ENCODE measurements around the gene HOXB4. TPM values are rescaled to one million over a fixed set of nuclear protein-coding genes. Genes with fewer than 3 reads are reported as not detected.
A peak's percentile ranks its signal among the peaks of the same experiment; 100 is the strongest.

HOXB4 gene
- total and polyA plus RNA-seq, 3 experiments from 2014 or later = 0.33 to 3.7 (median 3.4) TPM

DNA sequence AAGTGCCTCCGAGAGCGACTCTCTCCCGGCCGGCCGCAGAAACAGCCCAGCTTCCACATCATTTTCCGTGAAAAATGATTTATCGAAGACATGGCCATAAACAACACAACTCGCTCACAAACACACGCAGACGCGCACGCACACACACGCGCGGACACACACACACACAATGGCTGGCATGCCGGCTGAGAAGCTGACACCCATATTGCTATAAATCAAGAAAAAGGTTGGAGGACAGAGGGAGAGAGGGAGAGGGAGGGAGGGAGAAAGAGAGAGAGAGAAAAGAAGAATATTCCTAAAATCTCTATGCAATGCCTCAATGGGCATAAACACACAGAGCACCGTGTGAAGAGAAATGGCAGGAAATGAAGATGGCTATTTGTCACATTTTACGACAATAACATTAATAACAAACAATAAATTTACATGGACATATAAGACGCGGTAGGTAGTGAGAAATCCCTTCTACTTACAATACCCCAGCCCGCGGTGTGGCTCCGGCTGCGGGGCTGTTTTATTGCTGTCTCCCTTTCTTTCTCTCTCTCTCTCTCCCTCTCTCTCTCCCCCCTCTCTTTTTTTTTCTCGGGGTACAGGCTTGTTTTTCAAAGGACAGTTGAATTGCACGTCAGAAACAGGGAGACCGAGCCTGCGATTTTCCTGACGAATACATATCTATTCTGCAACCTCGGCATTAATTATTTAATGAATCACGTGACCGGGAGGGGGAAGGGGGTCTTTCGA lies 9.5 kb downstream of the HOXB4 start:
- Histone ChIP-seq H3K27me3 (ENCODE audit: insufficient read depth, low read length, poor library complexity, severe bottlenecking) (no peaks in the 10 kb centered on the region), H3K9me3 (ENCODE audit: low read length) (no peaks in the 10 kb centered on the region), H3K36me3 (ENCODE audit: insufficient read depth, low read length) (no peaks in the 10 kb centered on the region), H3K4me1 (ENCODE audit: insufficient read depth, low read length) (no peaks in the 10 kb centered on the region), H3K27ac (ENCODE audit: low read depth, low read length) (no peak overlapping the region), H3K4me3 (ENCODE audit: low read length) (no peak overlapping the region)
- peak overlapping the region in 1 of 8 donors; percentile 33 for H3K27ac Mint-ChIP-seq
- POLR2A ChIA-PET = no interaction called here
- peaks cover 0 to 10% (median 4%) of the 10 kb centered on the region in 3 donors for H3K36me3 Mint-ChIP-seq
- peak in 1 of 5 donors; percentile 8 for DNase-seq
- no peak overlapping the region for H3K4me3 Mint-ChIP-seq
- peaks cover 0 to 10% of the 10 kb centered on the region in 2 donors for H3K27me3 Mint-ChIP-seq
- CTCF ChIA-PET = interaction anchor here (1.1 to 2.0 kb wide), 3 partner anchors 11 to 217 kb away, joined by 4 read pairs; no protein-coding TSS in a partner anchor
- H3K4me1 Mint-ChIP-seq = peaks cover 0 to 3% (median 3%) of the 10 kb centered on the region in 3 donors
- H3K9me3 Mint-ChIP-seq = no peaks in the 10 kb centered on the region

DNA sequence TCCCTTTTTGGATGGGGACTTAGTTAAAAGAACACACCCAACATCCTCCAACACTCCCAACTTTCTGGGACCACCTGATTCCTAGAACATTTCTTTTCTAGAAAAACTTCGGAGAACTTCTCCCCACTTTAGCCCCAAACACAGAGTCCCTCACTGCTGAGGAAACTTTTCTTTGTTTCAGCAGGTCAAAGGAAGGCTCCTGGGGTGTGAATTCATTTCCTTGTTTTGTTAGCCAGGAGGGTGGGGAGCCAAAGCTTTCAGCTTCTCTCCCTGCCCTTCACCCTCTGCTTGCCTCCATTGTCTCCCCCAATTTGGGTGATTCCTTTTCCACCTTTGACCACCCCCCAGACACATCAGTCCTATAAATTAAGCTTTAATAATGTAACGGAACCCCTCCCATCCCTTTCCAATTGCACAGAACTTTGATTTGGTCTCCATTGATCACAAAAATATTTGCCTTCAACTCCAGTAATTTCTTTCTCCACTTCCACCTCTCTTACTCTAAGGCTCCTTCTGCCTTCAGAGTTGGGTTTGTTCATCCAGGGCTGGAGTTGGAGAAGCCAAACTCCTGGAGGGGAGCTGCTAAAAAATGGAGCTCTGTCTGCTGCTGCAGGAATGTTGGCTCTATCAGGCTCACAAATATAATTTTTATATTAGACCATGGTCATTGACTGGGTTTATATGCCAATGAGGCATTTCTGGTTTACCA lies 10.3 kb downstream of the HOXB4 start:
- POLR2A ChIA-PET = no interaction called here
- Mint-ChIP-seq H3K36me3 (peaks cover 0 to 9% (median 4%) of the 10 kb centered on the region in 3 donors), H3K4me3 (no peak overlapping the region), H3K27ac (peak overlapping the region in 1 of 8 donors; percentile 3), H3K9me3 (no peaks in the 10 kb centered on the region), H3K27me3 (peaks cover 0 to 10% of the 10 kb centered on the region in 2 donors), H3K4me1 (peaks cover 0 to 3% (median 0%) of the 10 kb centered on the region in 3 donors)
- H3K27ac ChIP-seq (ENCODE audit: low read depth, low read length) = no peak overlapping the region
- H3K9me3 ChIP-seq (ENCODE audit: low read length) = no peaks in the 10 kb centered on the region
- H3K27me3 ChIP-seq (ENCODE audit: insufficient read depth, low read length, poor library complexity, severe bottlenecking) = no peaks in the 10 kb centered on the region
- no peak for DNase-seq
- CTCF ChIA-PET = interaction anchor here (1.1 to 2.0 kb wide), 4 partner anchors 10 to 216 kb away, joined by 3 to 4 read pairs (median 4); no protein-coding TSS in a partner anchor
- no peaks in the 10 kb centered on the region for H3K36me3 ChIP-seq (ENCODE audit: insufficient read depth, low read length)
- H3K4me1 ChIP-seq (ENCODE audit: insufficient read depth, low read length) = no peaks in the 10 kb centered on the region
- no peak overlapping the region for H3K4me3 ChIP-seq (ENCODE audit: low read length)

DNA sequence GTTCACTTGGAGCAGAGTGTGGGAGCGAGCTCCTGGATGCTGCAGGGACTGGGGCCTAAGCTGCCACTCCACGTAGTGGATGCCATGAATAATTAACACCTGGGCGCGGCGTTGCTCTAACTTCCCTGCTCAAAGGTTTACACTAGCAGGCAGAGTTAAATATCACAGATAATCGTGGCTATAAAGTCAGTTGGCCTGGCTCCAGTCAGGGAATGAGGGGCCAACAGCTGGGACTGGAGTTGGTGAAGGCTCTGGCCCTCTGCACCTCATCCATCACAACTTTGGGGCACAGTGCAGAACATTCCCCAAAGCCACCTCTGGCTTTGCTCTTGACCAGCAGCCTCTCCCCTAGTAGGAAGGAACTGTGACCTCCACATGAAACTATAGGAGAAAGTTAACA lies 10.9 kb downstream of the HOXB4 start:
- no peak overlapping the region for H3K4me3 ChIP-seq (ENCODE audit: low read length)
- POLR2A ChIA-PET = no interaction called here
- Mint-ChIP-seq H3K36me3 (peaks cover 0 to 9% (median 4%) of the 10 kb centered on the region in 3 donors), H3K4me3 (no peak overlapping the region), H3K27me3 (peaks cover 0 to 10% of the 10 kb centered on the region in 2 donors), H3K4me1 (peaks cover 0 to 4% (median 4%) of the 10 kb centered on the region in 3 donors), H3K9me3 (no peaks in the 10 kb centered on the region), H3K27ac (no peak overlapping the region)
- no peaks in the 10 kb centered on the region for H3K36me3 ChIP-seq (ENCODE audit: insufficient read depth, low read length)
- CTCF ChIA-PET = interaction anchor here (1.1 to 2.0 kb wide), 3 partner anchors 9 to 75 kb away, joined by 3 to 4 read pairs (median 4); no protein-coding TSS in a partner anchor
- H3K9me3 ChIP-seq (ENCODE audit: low read length) = no peaks in the 10 kb centered on the region
- DNase-seq = peak in 1 of 5 donors; percentile 33
- H3K27ac ChIP-seq (ENCODE audit: low read depth, low read length) = no peak overlapping the region
- no peaks in the 10 kb centered on the region for H3K27me3 ChIP-seq (ENCODE audit: insufficient read depth, low read length, poor library complexity, severe bottlenecking)
- H3K4me1 ChIP-seq (ENCODE audit: insufficient read depth, low read length) = no peaks in the 10 kb centered on the region

DNA sequence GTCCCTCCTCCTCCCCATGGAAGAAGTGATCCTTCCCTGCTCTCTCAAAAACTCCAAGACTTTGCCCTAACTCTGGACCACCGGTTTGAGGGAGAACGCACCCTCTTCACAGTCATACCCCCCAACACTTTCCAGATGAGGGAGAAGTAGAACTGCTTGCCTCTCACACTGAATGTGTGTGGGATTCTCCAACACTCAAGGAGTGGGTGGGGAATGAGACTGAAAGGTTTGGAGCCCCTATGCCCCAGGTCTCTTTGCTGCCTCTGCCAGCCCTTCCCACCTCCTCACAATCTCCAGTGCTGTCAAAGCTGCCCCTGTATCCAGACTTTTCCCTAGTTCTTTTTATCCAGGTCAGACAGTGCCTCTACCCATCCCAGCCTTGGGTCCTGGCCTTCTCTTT lies 11.4 kb downstream of the HOXB4 start:
- H3K27ac ChIP-seq (ENCODE audit: low read depth, low read length) = no peak overlapping the region
- ChIA-PET CTCF (interaction anchor here (1.1 to 2.0 kb wide), 3 partner anchors 9 to 75 kb away, joined by 3 to 4 read pairs (median 4); no protein-coding TSS in a partner anchor), POLR2A (no interaction called here)
- no peak overlapping the region for H3K4me3 ChIP-seq (ENCODE audit: low read length)
- H3K27me3 ChIP-seq (ENCODE audit: insufficient read depth, low read length, poor library complexity, severe bottlenecking) = no peaks in the 10 kb centered on the region
- no peaks in the 10 kb centered on the region for H3K36me3 ChIP-seq (ENCODE audit: insufficient read depth, low read length)
- Mint-ChIP-seq H3K4me1 (peaks cover 0 to 9% (median 7%) of the 10 kb centered on the region in 3 donors), H3K9me3 (no peaks in the 10 kb centered on the region), H3K27ac (no peak overlapping the region), H3K27me3 (peaks cover 0 to 11% of the 10 kb centered on the region in 2 donors), H3K4me3 (no peak overlapping the region), H3K36me3 (peaks cover 0 to 7% (median 4%) of the 10 kb centered on the region in 3 donors)
- DNase-seq = no peak
- no peaks in the 10 kb centered on the region for H3K4me1 ChIP-seq (ENCODE audit: insufficient read depth, low read length)
- no peaks in the 10 kb centered on the region for H3K9me3 ChIP-seq (ENCODE audit: low read length)

DNA sequence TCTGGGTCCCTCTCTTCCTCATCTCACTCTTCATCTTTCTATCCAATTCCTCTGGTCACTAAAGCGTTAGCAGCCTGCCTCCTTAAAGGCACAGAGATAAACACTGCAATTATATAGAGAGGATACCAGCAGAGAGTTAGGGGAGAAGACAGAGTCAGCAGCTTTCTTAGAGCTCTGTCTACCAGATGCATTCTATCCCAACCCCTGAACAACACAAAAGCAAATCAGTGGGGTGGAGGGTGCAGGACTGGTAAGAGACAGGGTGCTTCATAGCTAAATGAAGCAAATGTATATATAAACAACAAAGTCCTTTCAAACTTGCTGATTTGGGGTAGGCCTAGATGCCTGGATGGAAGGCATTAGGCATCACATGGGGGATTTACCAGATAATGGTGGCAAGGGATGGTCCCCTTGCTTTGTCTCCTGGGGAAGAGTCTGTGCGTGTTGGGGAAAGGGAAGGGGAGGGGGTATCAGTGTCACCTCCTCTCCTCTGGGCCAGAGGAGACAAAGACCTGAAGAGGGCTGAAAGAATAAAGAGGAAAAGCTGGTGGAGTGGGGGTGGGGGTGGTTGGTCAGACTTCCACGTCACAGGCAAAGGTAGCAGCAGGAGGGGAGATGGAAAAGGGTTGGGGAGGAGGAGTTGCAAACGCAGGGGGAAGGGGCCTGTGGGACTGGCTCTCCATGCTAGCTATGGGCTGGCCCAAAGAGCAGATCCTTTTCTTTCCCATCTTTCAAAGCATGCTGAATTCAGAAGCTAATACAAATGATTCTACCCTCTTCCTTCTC lies 12.0 kb downstream of the HOXB4 start:
- Mint-ChIP-seq H3K27ac (no peak overlapping the region), H3K4me1 (peaks cover 0 to 12% (median 11%) of the 10 kb centered on the region in 3 donors), H3K9me3 (no peaks in the 10 kb centered on the region), H3K27me3 (peaks cover 0 to 14% of the 10 kb centered on the region in 2 donors), H3K4me3 (no peak overlapping the region), H3K36me3 (peaks cover 0 to 4% (median 2%) of the 10 kb centered on the region in 3 donors)
- H3K27me3 ChIP-seq (ENCODE audit: insufficient read depth, low read length, poor library complexity, severe bottlenecking) = no peaks in the 10 kb centered on the region
- CTCF ChIA-PET = no interaction called here
- no peaks in the 10 kb centered on the region for H3K4me1 ChIP-seq (ENCODE audit: insufficient read depth, low read length)
- DNase-seq = no peak
- no peaks in the 10 kb centered on the region for H3K9me3 ChIP-seq (ENCODE audit: low read length)
- POLR2A ChIA-PET = no interaction called here
- H3K36me3 ChIP-seq (ENCODE audit: insufficient read depth, low read length) = no peaks in the 10 kb centered on the region
- no peak overlapping the region for H3K27ac ChIP-seq (ENCODE audit: low read depth, low read length)
- H3K4me3 ChIP-seq (ENCODE audit: low read length) = no peak overlapping the region

DNA sequence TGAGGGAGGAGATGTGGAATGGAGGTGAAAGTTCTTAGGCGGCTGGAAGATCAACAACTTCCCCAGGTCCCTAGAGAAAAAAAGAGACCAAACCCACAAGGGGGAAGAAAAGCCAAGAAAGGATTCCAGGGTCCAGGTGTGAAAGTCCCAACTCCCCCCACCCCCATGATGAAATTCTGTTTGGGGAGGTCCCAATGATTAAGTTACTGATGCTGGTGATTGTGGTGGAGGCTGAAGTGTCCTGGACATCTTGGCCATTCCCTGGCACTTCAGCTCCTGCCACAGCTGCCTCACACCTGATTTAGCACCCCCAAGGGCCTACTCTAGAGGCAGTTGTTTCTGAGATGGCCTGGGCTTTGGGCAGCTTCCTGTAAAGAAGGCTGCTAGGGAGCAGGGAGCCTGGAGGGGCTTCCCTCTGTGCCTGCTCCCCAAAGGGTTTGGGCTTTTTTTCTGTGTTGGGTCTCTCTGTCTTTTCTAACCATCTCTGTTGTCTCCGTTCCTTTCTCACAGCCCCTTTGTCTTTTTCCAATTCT lies 13.1 kb downstream of the HOXB4 start:
- H3K36me3 ChIP-seq (ENCODE audit: insufficient read depth, low read length) = no peaks in the 10 kb centered on the region
- ChIA-PET POLR2A (no interaction called here), CTCF (no interaction called here)
- H3K9me3 ChIP-seq (ENCODE audit: low read length) = no peaks in the 10 kb centered on the region
- Mint-ChIP-seq H3K4me1 (peaks cover 0 to 12% (median 11%) of the 10 kb centered on the region in 3 donors), H3K36me3 (peaks cover 0 to 5% (median 0%) of the 10 kb centered on the region in 3 donors), H3K4me3 (no peak overlapping the region), H3K27ac (no peak overlapping the region), H3K27me3 (peaks cover 0 to 16% of the 10 kb centered on the region in 2 donors), H3K9me3 (no peaks in the 10 kb centered on the region)
- no peaks in the 10 kb centered on the region for H3K27me3 ChIP-seq (ENCODE audit: insufficient read depth, low read length, poor library complexity, severe bottlenecking)
- H3K4me3 ChIP-seq (ENCODE audit: low read length) = no peak overlapping the region
- no peak overlapping the region for H3K27ac ChIP-seq (ENCODE audit: low read depth, low read length)
- no peak for DNase-seq
- H3K4me1 ChIP-seq (ENCODE audit: insufficient read depth, low read length) = no peaks in the 10 kb centered on the region

- Histone ChIP-seq H3K27me3 (ENCODE audit: insufficient read depth, low read length, poor library complexity, severe bottlenecking) (no peaks in the 10 kb centered on the region), H3K4me3 (ENCODE audit: low read length) (no peak overlapping the region), H3K4me1 (ENCODE audit: insufficient read depth, low read length) (no peaks in the 10 kb centered on the region), H3K9me3 (ENCODE audit: low read length) (no peaks in the 10 kb centered on the region), H3K27ac (ENCODE audit: low read depth, low read length) (no peak overlapping the region), H3K36me3 (ENCODE audit: insufficient read depth, low read length) (no peaks in the 10 kb centered on the region)
- POLR2A ChIA-PET = no interaction called here
- H3K27ac Mint-ChIP-seq = no peak overlapping the region
- peaks cover 0 to 16% of the 10 kb centered on the region in 2 donors for H3K27me3 Mint-ChIP-seq
- CTCF ChIA-PET = no interaction called here
- peaks cover 0 to 5% (median 0%) of the 10 kb centered on the region in 3 donors for H3K36me3 Mint-ChIP-seq
- peaks cover 0 to 12% (median 11%) of the 10 kb centered on the region in 3 donors for H3K4me1 Mint-ChIP-seq
- H3K4me3 Mint-ChIP-seq = no peak overlapping the region
- DNase-seq = no peak
- no peaks in the 10 kb centered on the region for H3K9me3 Mint-ChIP-seq
Observed at GRCh38 chr17:48564188-48565021, 13.7 kb downstream of the HOXB4 start.

Measured in CD8-positive, alpha-beta memory T cell (primary cell).